HG02981 (cell line): ENCODE results near the gene BFAR.
"Not testable (repeated sequence)": the region's sequence is repeated elsewhere in the genome, so short reads cannot be mapped to it uniquely, and the experiment has no call there.

ENCODE experiments used
- ATAC-seq: cut with Tn5 transposase; IDR thresholded peaks from one replicate; pipeline ENCODE4 v1.9.1; 2021; ENCODE audit warnings: mild to moderate bottlenecking, moderate library complexity; ENCODE audit not compliant: unreplicated experiment

BFAR gene

DNA sequence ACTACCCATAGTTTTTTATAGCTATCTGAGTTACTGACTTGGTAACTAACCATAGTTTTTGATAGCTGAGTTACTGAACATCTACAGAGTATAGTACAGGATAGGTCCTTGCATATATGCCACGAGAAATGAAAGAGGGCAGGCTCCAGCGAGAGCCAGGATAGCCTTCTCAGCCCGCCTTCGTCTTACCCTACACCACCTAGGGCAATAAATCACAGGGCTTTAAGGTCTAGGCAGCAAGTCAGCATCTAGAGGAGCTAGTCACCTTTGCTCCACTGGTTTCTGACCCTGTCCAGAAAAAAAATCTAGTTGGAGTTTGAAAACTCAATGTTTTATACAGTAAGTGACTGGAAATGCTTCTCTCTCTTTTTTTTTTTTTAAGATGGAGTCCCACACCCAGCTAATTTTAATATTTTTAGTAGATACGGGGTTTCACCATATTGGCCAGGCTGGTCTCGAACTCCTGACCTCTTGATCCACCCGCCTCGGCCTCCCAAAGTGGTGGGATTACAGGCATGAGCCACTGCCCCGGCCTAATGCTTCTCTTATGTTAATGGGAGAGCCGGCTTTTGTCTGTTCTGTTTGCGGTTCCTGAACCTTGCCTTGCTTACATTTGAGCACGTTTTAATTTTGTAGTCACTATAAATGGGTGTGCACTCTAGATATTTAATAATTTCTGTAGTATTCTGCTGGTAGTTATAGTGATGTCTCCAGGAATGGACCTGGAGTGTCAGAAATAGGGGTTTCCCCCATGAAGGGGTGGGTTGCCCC lies 2.8 kb downstream of the BFAR start:
- no peak for ATAC-seq

DNA sequence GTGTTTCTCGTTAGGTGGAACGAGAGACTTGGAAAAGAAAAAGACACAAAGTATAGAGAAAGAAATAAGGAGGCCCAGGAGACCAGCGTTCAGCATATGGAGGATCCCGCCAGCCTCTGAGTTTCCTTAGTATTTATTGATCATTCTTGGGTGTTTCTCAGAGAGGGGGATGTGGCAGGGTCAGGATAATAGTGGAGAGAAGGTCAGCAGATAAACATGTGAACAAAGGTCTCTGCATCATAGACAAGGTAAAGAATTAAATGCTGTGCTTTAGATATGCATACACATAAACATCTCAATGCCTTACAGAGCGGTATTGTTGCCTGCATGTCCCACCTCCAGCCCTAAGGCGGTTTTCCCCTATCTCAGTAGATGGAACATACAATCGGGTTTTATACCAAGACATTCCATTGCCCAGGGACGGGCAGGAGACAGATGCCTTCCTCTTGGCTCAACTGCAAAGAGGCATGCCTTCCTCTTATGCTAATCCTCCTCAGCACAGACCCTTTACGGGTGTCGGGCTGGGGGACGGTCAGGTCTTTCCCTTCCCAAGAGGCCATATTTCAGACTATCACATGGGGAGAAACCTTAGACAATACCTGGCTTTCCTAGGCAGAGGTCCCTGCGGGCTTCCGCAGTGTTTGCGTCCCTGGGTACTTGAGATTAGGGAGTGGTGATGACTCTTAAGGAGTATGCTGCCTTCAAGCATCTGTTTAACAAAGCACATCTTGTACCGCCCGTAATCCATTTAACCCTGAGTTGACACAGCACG lies 3.6 kb downstream of the BFAR start:
- ATAC-seq, result not testable (repeated sequence)

GRCh38 chr16:14636951-14637240 lies 4.1 kb downstream of the BFAR start:
- ATAC-seq, result not testable (repeated sequence)

- ATAC-seq, result no peak
These were observed 7.8 kb downstream of the BFAR start for GRCh38 chr16:14640538-14640937.

DNA sequence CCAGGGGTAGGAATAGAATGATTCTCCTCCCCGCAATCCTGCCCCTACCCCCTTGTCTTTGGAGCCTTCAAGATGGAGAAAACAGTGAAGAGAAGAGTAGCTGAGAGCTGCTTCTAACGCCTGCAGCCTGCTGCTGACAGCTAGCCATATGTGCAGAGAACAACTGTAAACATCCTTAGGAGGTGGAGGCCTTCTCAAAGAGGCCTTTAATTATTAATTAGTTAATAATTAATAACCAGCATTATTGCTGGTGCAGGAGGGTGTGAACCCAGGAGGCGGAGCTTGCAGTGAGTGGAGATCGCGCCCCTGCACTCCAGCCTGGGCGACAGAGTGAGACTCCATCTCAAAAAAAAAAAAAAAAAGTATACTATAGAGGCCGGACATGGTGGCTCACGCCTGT lies 8.5 kb downstream of the BFAR start:
- ATAC-seq, result no peak

DNA sequence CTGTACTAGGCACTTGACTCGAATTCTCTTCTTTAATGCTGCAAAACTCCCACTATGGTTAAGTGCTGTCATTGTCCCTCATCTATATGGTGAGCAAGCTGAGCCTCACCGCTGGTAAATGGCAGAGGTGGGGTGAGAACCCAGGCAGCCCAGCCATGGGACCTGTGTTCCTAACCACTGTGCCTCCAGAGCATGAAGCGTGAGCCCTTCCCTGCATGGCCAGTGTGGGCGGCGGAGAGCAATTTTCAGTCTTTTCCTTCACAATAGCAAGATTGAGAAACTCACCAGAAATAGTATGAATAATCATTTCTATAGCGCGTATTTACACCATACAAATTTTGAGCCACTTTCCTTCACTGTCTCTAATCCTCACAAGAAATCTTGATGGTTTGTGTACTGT lies 9.2 kb downstream of the BFAR start:
- ATAC-seq, result no peak

DNA sequence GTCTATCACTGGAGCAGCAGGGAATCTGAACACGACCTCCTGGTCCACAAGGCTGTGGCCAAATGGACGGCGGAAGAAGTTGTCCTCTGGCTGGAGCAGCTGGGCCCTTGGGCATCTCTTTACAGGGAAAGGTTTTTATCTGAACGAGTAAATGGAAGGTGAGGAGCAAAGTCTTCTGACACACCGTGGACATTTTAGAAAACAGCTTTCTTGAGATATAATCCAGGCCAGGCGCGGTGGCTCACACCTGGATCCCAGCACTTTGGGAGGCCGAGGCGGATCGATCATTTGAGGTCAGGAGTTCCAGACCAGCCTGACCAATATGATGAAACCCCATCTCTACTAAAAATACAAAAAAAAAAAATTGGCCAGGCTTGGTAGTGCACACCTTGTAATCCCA lies 17.1 kb downstream of the BFAR start:
- no peak for ATAC-seq

DNA sequence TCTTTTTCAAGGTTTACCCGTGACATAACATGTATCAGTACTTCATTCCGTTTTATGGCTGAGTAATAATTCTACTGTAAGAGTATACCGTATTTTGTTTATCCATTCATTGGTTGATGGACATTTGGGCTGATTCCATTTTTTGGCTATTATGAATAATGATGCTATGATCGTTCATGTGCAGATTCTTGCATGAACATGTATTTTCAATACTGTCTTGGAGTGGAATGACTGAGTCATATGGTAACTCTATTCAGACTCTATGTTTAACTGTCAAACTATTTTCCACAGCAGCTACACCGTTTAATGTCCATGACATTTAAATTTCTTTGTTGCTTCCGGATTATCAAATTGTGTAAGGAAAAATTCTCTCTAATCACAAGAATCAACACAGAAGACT lies 17.9 kb downstream of the BFAR start:
- ATAC-seq, result no peak

DNA sequence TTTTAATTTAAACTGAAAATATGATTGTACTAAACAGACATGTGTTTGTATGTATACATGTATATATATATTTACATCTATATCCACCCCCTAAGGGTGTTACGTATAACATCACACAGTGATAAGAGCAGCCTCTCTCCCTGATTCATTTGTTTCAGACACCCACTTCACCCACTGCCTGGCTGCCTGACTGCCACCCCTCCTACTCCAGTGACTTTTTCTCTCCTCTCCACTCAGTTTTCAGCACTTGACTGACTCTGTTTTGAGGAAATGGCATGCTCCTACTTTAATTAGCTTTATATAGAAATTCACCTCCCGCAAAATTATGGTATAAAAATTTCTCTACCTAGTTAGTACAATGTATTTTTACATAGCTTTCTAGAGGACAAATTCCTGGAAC lies 20.0 kb downstream of the BFAR start:
- ATAC-seq, result no peak

- no peak for ATAC-seq
These were observed 25.3 kb downstream of the BFAR start for GRCh38 chr16:14658063-14658462.

- ATAC-seq, result no peak
These were observed 34.9 kb downstream of the BFAR start for GRCh38 chr16:14667347-14668266.

GRCh38 chr16:14668556-14669223 lies 35.9 kb downstream of the BFAR start:
- no peak for ATAC-seq

GRCh38 chr16:14669776-14670175 lies 37.0 kb downstream of the BFAR start:
- no peak for ATAC-seq

GRCh38 chr16:14672403-14672971 lies 39.7 kb downstream of the BFAR start:
- ATAC-seq, result no peak

- no peak for ATAC-seq
These were observed 43.9 kb downstream of the BFAR start for GRCh38 chr16:14676633-14677032.

DNA sequence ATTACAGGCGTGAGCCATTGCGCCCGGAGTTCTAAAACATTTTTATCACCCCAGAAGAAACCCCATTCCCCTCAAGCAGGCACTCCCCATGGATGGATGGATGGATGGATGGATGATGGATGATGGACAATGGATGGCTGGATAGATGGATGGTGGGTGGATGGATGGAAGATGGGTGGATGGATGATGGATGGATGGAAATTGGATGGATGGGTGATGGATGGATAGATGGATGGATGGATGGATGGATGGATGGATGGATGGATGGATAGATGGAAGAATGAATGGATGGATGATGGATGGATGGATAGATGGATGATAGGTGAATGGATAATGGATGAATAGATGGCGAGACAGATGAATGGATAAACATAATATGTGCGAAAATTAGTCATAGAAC lies 44.9 kb downstream of the BFAR start:
- no peak for ATAC-seq

GRCh38 chr16:14678748-14679497 lies 46.2 kb downstream of the BFAR start:
- no peak for ATAC-seq

DNA sequence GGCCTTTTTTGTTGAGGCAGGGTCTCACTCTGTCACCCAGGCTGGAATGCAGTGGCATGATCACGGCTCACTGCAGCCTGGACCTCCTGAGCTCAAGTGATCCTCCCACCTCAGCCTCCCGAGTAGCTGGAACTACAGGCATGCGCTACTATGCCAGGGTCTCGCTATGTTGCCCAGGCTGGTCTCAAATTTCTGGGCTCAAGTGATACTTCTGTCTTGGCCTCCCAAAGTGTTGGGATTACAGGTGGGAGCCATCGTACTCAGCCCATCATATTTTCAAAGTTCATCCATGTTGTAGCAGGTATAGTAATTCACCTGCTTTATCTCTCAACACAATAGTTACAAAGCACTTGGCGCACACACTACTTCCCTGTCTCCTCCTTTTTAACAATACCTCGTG lies 47.6 kb downstream of the BFAR start:
- ATAC-seq, result not testable (repeated sequence)

- no peak for ATAC-seq
These were observed 48.4 kb downstream of the BFAR start for GRCh38 chr16:14681115-14681514.

GRCh38 chr16:14682121-14682520 lies 49.4 kb downstream of the BFAR start:
- ATAC-seq, result no peak
